ENCODE measurements around the gene SORCS2. TPM values are rescaled to one million over a fixed set of nuclear protein-coding genes. Genes with fewer than 3 reads are reported as not detected.

Gene SORCS2
- total and polyA plus RNA-seq, 2 of the 13 experiments (the other 11 are each of a cell fraction or from before 2014, with no cell fraction given): 0.82 to 1.0 TPM

GRCh38 chr4:7638984-7639789 is 446.8 kb downstream of the SORCS2 start (continued):
- no peak for TF ChIP-seq HNRNPUL1 (IDR thresholded peaks at IDR 0.05; ENCODE audit: low read depth, low read length)
- no peak for TF ChIP-seq KDM1A (CRISPR knock-in tag; IDR thresholded peaks at IDR 0.05)
- TF ChIP-seq HMGXB3 (CRISPR knock-in tag; IDR thresholded peaks at IDR 0.05; ENCODE audit: borderline replicate concordance): no peak
- TF ChIP-seq ZNF761 (CRISPR knock-in tag; conservative IDR thresholded peaks at IDR 0.05): no peak
- TF ChIP-seq CTCF (CRISPR knock-in tag; IDR thresholded peaks at IDR 0.05): peak; percentile 14; the same call in 1 of the 2 replicates
- no peak for TF ChIP-seq ZNF605 (CRISPR knock-in tag; IDR thresholded peaks at IDR 0.05)
- no peak for TF ChIP-seq NFRKB (IDR thresholded peaks at IDR 0.05)
- TF ChIP-seq TSC22D2 (CRISPR knock-in tag; IDR thresholded peaks at IDR 0.05; ENCODE audit: borderline replicate concordance): no peak
- TF ChIP-seq ZXDC (CRISPR knock-in tag; IDR thresholded peaks at IDR 0.05): no peak
- no peak for TF ChIP-seq MIXL1 (CRISPR knock-in tag; IDR thresholded peaks at IDR 0.05)
- no peak; the same call in 1 of the 2 replicates for TF ChIP-seq RAD21 (CRISPR knock-in tag; IDR thresholded peaks at IDR 0.05)
- TF ChIP-seq JUND (CRISPR knock-in tag; IDR thresholded peaks at IDR 0.05): no peak
- no peak for TF ChIP-seq ERF (CRISPR knock-in tag; IDR thresholded peaks at IDR 0.05)
- TF ChIP-seq FOXK2 (IDR thresholded peaks at IDR 0.05): no peak
- no peak for TF ChIP-seq SETDB1 (CRISPR knock-in tag; IDR thresholded peaks at IDR 0.05; ENCODE audit: borderline replicate concordance)
- TF ChIP-seq POLR2AphosphoS5 (IDR thresholded peaks at IDR 0.05; ENCODE audit: low read depth, low read length): no peak
- TF ChIP-seq FOXP1 (IDR thresholded peaks at IDR 0.05): no peak
- TF ChIP-seq FOXP1 (CRISPR knock-in tag; IDR thresholded peaks at IDR 0.05): no peak
- no peak for TF ChIP-seq ZSCAN12 (CRISPR knock-in tag; IDR thresholded peaks at IDR 0.05)
- no peak for TF ChIP-seq NPAS2 (CRISPR knock-in tag; IDR thresholded peaks at IDR 0.05; ENCODE audit: borderline replicate concordance)
- TF ChIP-seq ZNF224 (CRISPR knock-in tag; IDR thresholded peaks at IDR 0.05): no peak
- TF ChIP-seq ZSCAN21 (CRISPR knock-in tag; IDR thresholded peaks at IDR 0.05; ENCODE audit: borderline replicate concordance): no peak
- TF ChIP-seq ZIK1 (CRISPR knock-in tag; IDR thresholded peaks at IDR 0.05; ENCODE audit: borderline replicate concordance, low read depth): no peak
